ENCODE measurements around the gene FOXL3.
"Not testable (repeated sequence)": the region's sequence is repeated elsewhere in the genome, so short reads cannot be mapped to it uniquely, and the experiment has no call there.

Gene FOXL3

DNA sequence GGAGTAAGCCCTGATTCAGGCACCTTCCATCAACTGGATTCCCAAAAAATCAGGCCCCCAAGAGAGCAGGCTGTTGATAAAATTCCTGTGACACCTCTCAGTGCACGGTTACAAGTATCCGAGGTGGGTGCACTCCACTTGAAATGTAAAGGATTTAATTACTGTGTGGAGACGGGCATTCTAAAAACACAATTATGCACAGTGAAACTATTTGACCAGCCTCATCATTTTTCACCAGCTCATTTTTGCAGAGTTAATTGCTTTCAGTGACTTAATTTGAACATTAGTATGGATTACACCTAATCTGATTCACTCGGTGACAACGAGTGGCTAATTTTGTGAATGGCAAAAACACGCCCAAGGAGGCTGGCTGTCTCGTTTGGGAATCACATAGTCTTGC, 2.3 kb downstream of the FOXL3 start:
- DNase-seq = no peak

DNA sequence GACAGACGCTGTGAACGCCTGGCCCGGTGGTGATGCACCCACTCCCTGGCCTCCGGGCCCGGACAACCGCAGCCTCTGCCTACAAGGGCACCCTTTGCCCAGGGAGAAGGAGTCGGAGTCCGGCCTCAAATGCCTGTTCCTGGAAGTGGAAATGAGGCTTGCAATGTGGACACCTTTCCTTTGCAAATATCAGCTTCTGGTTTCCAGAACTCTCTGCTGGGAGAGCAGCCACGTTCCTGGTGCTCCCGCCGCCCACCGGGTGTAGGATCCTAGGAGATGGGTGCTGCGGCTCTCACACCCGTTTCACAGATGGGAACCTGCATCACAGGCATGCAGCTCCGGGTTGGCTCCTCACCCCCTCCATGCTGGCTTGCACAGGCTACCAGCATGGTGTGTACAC, 2.9 kb downstream of the FOXL3 start:
- no peak for DNase-seq

DNA sequence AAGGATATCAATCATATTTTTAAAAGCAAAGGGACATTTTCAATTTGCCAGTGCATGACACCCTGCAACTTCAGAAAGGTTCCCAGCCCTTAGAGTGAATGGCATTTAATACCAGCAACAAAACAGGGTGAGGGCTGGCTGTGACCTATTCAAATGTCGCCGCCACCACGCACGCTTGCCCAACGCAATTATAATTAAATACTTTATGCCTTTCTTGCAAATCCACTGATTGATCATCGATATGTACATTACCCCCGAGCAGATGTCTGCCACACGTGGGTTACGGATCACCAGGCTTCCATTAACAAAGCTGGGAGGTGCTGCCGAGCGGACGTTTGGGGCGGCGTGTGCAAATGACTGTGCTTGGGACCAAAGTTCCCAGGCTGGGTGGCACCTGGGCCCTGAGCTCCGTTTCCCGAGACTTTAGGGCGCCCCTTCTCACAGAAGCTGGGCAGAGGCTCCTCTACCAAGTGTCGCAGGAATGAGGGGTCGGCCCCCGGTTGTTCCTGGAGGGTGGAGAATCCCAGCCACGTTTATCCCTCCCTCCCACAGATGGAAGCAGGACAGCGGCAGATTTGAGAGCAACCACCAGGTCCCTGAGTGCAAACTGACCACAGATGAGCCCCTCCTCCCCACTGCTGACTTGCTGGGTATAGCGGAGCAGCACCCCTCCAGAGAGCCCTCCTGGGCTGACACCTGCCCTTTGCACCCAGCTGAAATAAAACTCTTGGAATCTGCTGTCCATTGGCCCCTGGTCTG, 3.9 kb downstream of the FOXL3 start:
- DNase-seq = no peak

DNA sequence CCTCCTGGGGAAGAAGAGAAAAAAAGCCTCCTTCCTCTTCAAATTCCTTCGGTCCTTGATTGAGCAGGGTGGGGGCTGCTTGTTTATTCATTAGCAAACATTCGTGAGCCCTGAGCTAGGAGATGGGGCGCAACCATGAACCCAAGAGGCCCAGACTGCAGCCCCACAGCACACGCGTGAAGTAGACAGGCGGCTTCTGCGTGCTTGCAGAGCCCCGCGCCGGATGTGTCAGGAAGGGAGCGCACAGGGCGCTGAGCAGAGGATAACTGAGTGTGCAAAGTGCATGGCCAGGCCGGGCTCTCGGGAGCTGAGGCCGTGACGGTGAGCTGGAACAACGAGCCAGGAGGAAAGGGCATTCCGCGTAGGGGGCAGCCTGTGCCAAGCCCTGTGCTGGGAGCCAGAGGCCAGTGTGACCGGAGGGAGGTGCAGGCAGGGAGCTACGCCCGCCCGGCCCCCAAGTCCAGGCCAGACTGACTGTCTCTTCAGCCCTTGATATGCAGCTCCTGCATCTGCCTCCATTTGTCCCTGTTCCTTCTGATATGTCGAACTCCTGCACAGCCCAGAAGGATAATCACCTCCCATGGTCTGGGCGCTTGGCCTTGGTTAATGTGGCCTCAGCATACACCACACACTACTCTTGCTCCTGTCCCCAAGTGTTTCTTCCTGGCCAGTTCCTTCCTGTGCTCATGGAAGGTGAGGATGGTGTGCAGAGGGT, 4.6 kb downstream of the FOXL3 start:
- no peak for DNase-seq

DNA sequence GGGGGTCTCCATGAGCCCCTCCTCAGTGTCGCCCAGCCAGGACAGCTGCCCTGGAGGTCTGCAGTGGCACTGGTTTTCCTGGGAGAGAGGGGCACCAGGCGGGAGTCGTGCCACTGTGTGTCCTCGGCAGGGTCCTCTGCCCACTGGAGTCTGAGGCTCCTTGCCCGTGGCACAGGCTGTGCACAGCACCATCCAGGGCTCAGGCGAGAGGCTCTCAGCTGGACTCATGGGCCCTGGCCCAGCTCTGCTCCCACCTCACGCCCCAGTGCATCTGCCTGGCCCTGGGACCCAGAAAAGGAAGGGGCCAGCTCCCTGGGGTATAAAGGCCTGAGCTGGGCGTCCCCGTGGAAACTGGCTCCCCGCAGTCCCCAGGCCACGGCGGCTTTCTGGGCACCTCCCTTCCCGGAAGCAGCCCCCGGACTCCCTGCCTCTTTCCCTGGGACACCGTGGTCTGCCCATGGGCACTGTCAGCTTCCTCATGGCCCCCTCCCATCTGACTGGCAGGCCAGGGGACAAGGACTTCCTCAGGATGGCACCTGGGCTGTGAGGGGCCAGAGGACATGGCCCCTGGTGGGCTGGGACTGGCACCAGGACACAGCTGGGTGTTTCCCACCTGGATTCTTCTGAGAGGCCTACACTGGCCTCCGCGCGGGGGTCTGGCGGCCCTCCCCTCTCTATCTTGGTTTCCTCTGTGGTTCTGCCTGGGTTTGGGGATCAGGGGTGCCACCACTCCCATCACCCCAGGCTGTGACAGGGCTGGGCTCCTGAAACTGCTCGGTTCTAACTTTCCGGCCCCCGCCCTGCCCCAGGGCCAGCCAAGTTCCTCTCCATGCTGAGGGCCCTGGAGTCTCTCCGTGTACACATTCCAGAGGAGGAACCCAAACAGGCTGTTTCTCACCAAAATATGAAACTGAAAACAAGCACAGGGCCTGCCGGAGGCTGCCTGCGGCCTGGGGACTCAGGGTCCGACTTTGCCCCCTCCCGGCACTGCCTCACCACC, 5.5 kb downstream of the FOXL3 start:
- no peak for DNase-seq

DNA sequence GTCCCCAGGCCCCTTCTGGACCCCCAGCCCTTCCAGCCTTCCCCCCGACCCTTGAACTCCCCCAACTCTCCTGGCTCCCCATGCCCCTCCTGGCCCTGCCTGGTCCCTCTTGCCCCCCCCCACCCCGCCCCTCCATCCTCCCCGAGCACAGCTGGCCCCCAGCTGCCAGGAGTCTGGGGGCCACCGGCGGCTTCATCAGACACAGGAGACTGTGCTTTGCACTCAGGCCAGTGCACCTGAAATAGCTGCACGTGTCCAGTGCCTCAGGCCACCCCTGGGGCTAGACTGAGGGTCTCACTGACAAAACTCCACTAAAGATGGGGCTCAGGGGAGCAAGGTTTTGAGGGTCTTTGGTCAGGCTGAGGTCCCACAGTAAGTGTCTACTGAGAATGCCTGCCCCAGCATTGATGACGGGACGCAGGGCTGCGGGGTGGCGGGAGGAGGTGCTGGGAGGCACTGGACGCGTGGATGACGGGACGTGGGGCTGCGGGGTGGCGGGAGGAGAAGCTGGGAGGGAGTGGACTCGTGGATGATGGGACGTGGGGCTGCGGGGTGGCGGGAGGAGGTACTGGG, 6.5 kb downstream of the FOXL3 start:
- no peak for DNase-seq

DNA sequence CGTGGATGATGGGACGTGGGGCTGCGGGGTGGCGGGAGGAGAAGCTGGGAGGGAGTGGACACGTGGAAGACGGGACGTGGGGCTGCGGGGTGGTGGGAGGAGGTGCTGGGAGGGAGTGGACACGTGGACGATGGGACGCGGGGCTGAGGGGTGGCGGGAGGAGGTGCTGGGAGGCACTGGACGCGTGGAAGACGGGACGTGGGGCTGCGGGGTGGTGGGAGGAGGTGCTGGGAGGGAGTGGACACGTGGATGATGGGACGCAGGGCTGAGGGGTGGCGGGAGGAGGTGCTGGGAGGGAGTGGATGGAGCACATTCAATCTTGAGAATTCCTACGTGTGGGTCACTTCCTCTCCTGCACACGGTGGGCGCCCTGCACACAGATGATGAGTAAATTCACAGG, 7.2 kb downstream of the FOXL3 start:
- not testable (repeated sequence) for DNase-seq

DNA sequence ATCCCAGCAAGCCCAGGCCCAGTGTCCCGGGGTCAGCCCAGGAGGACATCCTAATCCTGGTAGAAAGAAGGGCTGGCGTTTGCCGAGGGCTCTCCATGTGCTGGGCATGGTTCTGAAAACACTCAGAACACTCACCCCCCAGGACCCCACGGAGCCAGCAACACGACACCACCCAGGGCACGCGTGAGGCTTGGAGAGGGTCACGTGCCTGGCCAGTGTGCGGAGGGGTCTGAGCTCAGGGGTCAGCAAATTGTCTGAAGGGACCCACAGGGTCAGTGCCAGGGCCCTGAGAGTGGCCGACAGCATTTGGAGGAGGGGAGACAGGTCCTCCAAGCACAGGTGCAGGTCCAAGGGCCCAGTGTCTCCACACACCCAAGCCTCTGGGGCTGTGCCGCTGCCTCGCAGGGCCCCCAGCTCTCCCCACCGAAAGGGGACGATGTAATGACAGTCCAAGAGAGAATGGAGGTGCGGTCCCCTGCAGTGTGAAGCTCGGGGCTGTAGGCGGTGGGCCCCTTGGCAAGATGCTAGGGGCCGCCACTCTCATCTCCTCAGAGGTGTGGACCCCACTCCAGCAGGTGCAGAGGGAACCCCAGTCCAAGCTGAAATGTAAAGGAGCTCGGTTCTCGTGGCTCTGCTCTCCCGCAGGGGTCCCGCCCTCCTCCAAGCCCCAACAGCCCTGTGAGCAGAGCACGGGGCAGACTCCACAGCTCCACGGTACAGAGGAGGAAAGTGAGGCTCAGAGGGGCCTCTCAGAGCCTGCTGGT, 7.8 kb downstream of the FOXL3 start:
- no peak for DNase-seq

DNA sequence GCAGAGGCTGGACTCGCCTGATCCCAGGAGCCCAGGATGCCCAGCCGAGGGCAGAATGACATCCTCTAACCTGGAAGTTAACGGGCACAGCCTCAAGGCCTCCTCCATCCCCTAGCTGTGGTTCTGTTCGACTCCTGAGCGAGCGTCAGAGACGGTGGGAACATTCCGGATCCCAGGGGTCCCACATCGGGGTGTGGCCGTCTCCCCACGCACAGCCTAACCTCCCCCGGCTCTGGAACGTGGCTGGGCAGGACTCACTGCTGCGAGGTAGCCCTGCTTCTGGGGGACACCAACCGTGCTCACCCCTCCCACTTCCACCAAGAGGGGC, 8.4 kb downstream of the FOXL3 start:
- DNase-seq = no peak

DNA sequence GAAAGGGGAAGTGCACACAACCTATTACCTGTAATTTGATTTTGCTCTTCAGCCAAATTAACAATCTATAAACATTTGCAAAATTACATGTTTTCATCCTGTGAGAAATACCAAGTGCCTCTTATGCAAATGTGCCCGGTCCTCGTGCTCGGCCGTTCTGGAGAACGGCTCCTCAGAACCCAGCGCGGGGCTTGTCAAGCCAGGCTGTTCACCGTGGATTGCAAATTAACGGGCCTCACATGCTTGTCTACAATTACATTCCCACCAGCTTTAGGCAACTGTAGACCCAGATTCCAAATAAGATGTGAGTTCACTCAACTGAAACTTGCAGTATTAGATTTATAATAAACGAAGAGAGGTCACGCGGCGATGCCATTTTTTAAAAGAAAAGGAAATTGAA, 8.8 kb downstream of the FOXL3 start:
- DNase-seq = no peak

DNA sequence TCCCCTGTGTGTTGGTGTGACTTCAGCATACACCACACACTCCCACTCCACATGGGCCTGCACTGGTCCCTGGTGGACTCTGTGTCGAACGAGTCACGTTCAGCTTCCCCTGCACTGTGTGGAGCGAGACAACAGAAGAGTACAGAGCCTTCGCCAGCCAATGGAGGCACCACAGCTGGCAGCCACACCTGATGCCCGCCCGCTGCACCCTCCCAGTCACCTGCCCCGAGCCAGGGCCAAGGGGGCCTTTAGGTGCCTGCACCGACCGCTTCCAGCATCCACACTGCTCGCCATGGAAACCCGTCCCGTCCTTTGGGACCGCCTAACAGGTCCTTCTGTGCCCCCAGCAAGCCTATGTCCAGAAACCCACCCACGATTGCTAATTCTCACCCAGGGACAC, 9.2 kb downstream of the FOXL3 start:
- no peak for DNase-seq

DNA sequence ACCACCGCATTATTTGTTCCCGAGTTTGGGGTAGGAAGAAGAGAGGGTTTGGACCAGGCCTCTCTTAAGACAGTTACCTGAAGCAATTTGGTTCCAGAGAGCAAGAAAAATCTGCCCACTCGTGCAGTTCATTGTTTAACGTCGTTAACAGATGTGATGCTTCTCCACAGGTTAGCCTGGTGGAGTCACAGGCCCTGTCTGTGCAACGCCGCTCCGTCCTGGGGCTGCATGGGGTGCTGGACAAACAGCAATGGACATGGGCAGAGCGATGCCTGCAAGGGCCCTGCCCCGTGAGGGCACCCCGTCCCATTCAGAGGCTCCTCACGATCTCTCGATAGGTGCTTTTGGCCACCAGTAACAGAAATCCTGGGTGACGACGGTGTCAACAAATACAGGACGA, 9.7 kb downstream of the FOXL3 start:
- no peak for DNase-seq

DNA sequence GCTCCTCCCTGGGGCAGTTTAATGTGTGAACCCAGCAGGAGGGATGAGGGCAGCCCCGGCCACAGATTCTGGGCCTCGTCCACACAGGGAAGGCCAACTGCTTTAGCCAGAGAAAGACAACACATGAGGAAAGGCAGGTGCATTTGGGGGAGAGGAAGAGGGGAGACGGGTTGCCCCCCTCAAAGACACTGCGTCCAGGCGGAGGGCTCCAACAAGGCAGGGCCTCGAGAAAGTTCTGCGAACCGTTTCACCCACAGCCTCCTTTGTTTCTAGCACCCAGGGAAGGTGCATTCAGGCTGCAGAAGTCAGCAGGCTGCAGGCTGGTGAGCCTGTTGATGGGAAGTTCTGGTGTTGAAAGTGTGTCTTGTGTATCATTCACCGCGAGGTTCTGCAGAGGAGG, 10.1 kb downstream of the FOXL3 start:
- DNase-seq = no peak

DNA sequence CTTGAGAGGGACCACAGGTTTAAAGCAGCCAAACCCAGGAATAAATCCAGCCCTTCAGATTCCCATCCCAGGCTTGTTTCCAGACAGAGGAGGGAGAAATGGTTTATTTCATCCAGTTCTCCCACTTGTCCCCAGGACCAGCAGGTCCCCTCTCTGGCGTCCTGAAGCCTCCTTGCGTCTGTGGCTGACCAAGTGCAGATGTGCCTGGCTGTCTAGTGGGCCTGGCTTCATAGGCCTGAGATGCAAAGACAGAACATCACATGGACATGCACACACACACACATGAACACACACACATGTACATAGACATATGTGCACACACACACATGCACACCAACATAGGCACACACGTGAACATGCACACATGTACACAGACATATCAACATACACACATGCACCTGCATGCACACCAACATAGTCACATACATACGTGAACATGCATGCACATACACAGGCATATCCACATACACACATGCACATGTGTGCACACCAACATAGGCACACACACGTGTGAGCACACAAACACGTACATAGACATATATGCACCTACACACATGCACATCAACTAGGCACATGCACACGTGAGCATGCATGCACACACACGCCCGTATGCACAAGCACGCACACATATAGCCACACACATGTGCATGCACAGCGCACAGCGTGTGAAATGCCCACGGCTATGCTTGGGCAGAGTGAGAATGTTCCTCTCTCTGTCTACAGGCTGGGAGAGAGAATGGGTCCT, 10.7 kb downstream of the FOXL3 start:
- DNase-seq = no peak

DNA sequence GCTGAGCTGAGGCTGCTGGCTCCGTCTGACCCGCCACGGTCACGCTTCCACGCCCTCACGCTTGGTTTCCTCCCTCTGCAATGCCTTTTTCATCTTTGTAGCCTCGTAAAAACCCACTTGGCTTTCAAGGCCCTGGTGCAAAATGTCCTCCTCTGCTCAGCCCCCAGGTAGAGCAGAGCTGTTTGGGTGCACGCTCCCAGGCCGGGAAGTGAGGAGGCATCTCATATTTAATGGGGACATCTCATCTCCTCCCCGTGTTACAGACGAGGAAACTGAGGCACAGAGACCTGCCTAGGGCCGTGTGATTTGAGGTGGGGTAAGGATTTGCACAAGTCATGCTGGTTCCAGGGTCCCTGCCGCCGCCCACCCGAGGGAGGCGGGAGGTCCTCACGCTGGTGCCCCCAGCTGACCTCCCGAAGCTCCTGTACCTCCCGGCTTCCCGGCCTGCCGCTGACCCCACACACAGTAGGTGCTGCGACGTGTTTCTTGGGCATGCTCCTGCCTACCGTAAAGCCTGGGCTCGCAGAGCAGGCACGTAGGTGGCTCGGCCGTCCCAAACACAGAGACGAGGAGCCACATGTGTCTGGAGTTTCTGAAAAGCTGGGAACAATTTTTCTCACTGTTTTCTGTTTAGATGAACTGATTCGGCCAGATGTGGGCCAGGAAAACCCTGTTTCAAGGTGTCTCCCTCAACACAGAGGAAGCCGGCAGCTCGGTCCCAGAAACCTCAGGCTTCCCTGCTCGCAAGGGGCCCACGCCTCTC, 11.5 kb downstream of the FOXL3 start:
- DNase-seq = no peak

DNA sequence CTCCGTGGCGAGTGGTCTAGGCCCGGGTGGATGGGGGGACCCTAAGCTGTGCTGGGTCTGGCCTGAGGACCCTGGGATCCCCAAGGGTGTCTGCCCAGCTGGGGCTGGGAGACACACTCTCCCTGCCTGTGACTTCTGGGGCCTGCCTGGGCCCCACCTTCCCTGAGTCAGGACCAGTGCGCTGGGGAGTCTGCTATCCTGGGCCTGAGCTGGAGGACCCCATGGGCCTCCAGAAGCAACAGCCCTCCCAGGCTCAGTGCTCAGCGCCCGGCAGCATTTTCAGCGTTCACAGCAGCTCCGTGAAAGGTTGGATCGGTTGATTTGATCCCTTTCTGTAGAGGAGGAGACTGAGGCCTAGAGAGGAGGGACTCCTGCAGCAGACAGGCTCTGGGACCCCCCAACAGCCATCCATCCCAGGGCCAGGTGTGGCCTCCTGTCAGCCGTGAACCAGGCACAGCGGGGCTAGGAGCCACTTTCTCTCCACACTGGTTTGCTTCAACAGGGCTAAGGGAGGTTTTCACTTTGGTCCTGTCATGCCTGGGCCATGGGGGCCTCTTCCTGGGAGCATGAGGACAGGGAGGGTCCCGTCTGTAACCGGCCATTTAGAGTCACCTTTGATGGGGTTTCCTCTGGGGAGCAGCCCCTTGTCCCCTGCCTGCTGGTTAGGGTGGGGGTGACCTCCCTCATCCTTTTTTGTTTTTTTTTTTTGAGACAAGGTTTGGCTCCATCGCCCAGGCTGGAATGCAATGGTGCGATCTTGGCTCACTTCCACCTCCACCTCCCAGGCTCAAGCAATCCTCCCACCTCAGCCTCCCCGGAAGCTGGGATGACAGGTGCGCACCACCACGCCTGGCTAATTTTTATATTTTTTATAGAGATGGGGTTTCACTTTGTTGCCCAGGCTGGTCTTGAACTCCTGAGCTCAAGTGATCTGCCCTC, 12.4 kb downstream of the FOXL3 start:
- no peak for DNase-seq

DNA sequence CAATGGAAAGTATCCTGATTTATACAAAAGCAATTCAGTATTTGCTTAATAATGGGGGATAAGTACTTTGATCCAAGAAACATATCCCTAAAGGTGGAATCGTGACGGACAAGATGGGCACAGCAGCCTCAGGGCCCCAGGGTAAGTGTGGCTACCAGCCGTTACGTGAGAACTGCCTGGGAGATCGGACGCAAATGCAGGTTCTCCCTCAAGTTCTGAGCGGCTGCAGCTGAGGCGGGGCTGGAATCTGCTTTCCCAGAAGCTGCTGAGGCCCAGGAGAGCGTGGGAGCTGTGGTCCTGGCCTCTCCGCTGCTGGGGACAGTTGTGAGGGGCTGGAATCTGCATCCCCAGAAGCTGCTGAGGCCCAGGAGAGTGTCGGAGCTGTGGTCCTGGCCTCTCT, 13.5 kb downstream of the FOXL3 start:
- no peak for DNase-seq

DNA sequence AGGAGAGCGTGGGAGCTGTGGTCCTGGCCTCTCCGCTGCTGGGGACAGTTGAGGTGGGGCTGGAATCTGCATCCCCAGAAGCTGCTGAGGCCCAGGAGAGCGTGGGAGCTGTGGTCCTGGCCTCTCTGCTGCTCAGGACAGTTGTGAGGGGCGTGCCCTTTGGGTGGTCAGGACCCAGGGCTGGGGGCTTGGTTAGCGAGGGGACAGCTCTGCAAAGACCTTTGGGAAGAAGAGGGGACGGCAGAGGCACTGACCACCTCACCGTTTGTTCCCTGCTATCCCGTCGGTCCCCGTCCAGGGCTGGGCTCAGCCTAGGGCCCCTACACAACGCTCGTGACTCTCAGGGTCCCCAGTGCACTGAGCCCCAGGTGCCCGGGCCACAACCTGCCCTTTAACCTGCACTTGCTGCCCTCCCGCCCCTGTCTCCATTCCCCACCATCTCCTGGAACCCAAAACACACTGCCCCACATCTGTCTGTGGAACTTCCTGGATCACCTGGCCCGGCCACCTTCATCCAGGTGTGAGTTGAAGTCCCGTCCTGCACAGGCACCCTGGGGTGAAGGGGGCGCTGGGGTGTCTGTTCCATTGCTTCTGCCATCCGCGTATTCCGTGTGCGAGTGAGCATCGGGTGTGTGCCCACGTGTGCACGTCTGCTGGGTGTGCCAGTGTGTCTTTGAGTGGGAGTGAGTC, 14.1 kb downstream of the FOXL3 start:
- no peak for DNase-seq
